Measurements from ENCODE around the gene ZNF569. TPM values are rescaled to one million over a fixed set of nuclear protein-coding genes. Genes with fewer than 3 reads are reported as not detected.

The ZNF569 gene
- total and polyA plus RNA-seq, 2 of the 13 experiments (the other 11 are each of a cell fraction or from before 2014, with no cell fraction given) = 1.4 to 5.7 TPM

GRCh38 chr19:37370880-37371661, 96.2 kb downstream of the ZNF569 start, which contains the start of gene ZNF527 (continued):
- TF ChIP-seq, protein P1, sequence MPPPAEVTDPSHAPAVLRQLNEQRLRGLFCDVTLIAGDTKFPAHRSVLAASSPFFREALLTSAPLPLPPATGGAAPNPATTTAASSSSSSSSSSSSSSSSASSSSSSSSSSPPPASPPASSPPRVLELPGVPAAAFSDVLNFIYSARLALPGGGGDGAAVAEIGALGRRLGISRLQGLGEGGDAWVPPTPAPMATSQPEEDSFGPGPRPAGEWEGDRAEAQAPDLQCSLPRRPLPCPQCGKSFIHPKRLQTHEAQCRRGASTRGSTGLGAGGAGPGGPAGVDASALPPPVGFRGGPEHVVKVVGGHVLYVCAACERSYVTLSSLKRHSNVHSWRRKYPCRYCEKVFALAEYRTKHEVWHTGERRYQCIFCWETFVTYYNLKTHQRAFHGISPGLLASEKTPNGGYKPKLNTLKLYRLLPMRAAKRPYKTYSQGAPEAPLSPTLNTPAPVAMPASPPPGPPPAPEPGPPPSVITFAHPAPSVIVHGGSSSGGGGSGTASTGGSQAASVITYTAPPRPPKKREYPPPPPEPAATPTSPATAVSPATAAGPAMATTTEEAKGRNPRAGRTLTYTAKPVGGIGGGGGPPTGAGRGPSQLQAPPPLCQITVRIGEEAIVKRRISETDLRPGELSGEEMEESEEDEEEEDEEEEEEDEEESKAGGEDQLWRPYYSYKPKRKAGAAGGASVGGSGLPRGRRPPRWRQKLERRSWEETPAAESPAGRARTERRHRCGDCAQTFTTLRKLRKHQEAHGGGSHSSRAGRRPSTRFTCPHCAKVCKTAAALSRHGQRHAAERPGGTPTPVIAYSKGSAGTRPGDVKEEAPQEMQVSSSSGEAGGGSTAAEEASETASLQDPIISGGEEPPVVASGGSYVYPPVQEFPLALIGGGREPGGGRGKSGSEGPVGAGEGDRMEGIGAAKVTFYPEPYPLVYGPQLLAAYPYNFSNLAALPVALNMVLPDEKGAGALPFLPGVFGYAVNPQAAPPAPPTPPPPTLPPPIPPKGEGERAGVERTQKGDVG (CRISPR knock-in tag; IDR thresholded peaks at IDR 0.05; ENCODE audit: borderline replicate concordance) = no peak
- TF ChIP-seq MLLT10 (CRISPR knock-in tag; IDR thresholded peaks at IDR 0.05) (no peak), NFE2L2 (IDR thresholded peaks at IDR 0.05; ENCODE audit: low read length) (no peak), ZEB1 (IDR thresholded peaks at IDR 0.05; ENCODE audit: insufficient replicate concordance, low read depth) (no peak), E2F5 (CRISPR knock-in tag; conservative IDR thresholded peaks at IDR 0.05) (0 out of 2 replicates have a peak, but pooled peaks have one; percentile 31), NONO (IDR thresholded peaks at IDR 0.05) (no peak), NONO (CRISPR knock-in tag; conservative IDR thresholded peaks at IDR 0.05) (peak; percentile 92), CREB1 (IDR thresholded peaks at IDR 0.05) (peak; percentile 84), CREB1 (CRISPR knock-in tag; IDR thresholded peaks at IDR 0.05) (peak; percentile 90), RCOR2 (CRISPR knock-in tag; IDR thresholded peaks at IDR 0.05) (no peak), ZNF44 (CRISPR knock-in tag; IDR thresholded peaks at IDR 0.05) (no peak), ZBTB8A (CRISPR knock-in tag; IDR thresholded peaks at IDR 0.05; ENCODE audit: borderline replicate concordance, low read depth) (no peak), ZFP37 (CRISPR knock-in tag; IDR thresholded peaks at IDR 0.05; ENCODE audit: borderline replicate concordance) (no peak), HOXA3 (CRISPR knock-in tag; IDR thresholded peaks at IDR 0.05) (peak; percentile 92), HNRNPK (IDR thresholded peaks at IDR 0.05; ENCODE audit: low read depth, low read length, poor library complexity, severe bottlenecking) (no peak), NR0B2 (CRISPR knock-in tag; IDR thresholded peaks at IDR 0.05) (no peak), PRDM4 (CRISPR knock-in tag; IDR thresholded peaks at IDR 0.05; ENCODE audit: borderline replicate concordance) (no peak), CENPX (CRISPR knock-in tag; IDR thresholded peaks at IDR 0.05) (no peak), GFI1 (CRISPR knock-in tag; IDR thresholded peaks at IDR 0.05; ENCODE audit: borderline replicate concordance) (no peak), ZNF317 (CRISPR knock-in tag; IDR thresholded peaks at IDR 0.05) (no peak), JARID2 (CRISPR knock-in tag; IDR thresholded peaks at IDR 0.05; ENCODE audit: insufficient replicate concordance) (peak; percentile 77)
- TF ChIP-seq, protein P2, sequence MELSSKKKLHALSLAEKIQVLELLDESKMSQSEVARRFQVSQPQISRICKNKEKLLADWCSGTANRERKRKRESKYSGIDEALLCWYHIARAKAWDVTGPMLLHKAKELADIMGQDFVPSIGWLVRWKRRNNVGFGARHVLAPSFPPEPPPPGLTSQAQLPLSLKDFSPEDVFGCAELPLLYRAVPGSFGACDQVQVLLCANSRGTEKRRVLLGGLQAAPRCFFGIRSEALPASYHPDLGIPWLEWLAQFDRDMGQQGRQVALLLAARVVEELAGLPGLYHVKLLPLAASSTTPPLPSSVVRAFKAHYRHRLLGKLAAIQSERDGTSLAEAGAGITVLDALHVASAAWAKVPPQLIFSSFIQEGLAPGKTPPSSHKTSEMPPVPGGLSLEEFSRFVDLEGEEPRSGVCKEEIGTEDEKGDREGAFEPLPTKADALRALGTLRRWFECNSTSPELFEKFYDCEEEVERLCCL (CRISPR knock-in tag; IDR thresholded peaks at IDR 0.05; ENCODE audit: borderline replicate concordance) = no peak

Measured in HepG2 (cell line).